Measurements from ENCODE around the gene NF1. TPM values are rescaled to one million over a fixed set of nuclear protein-coding genes. Genes with fewer than 3 reads are reported as not detected.

Gene NF1
- total RNA-seq, 4 donors from 2014 or later = 40.9 to 64.8 (median 44.5) TPM

GRCh38 chr17:31394544-31394943 is 299.8 kb downstream of the NF1 start:
- no peak for DNase-seq (ENCODE audit: extremely low spot score)
- peaks cover 3 to 84% (median 26%) of the 10 kb centered on the region in 4 donors for H3K27me3 ChIP-seq
- no peak for TF ChIP-seq POLR2AphosphoS5 (IDR thresholded peaks at IDR 0.05)
- TF ChIP-seq, protein P1, sequence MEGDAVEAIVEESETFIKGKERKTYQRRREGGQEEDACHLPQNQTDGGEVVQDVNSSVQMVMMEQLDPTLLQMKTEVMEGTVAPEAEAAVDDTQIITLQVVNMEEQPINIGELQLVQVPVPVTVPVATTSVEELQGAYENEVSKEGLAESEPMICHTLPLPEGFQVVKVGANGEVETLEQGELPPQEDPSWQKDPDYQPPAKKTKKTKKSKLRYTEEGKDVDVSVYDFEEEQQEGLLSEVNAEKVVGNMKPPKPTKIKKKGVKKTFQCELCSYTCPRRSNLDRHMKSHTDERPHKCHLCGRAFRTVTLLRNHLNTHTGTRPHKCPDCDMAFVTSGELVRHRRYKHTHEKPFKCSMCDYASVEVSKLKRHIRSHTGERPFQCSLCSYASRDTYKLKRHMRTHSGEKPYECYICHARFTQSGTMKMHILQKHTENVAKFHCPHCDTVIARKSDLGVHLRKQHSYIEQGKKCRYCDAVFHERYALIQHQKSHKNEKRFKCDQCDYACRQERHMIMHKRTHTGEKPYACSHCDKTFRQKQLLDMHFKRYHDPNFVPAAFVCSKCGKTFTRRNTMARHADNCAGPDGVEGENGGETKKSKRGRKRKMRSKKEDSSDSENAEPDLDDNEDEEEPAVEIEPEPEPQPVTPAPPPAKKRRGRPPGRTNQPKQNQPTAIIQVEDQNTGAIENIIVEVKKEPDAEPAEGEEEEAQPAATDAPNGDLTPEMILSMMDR (IDR thresholded peaks at IDR 0.05) = no peak
- TF ChIP-seq EP300 (IDR thresholded peaks at IDR 0.05) = no peak
- no peak for TF ChIP-seq POLR2A (IDR thresholded peaks at IDR 0.05; ENCODE audit: low read depth)
- no peak overlapping the region for H3K27ac ChIP-seq (replicated peaks in 1 of 4)
- 19% methylated on average over 11 of the region's 11 CpGs for WGBS
- H3K36me3 ChIP-seq = no peaks in the 10 kb centered on the region
- H3K4me3 ChIP-seq = no peak overlapping the region
- peaks cover 11 to 20% (median 16%) of the 10 kb centered on the region in 4 donors for H3K4me1 ChIP-seq
- intact Hi-C loops (cut with DNase I) = no loop called here
- no peaks in the 10 kb centered on the region for H3K9me3 ChIP-seq

- TF ChIP-seq POLR2AphosphoS5 (IDR thresholded peaks at IDR 0.05) = no peak
- TF ChIP-seq POLR2A (IDR thresholded peaks at IDR 0.05; ENCODE audit: low read depth) = no peak
- no peak for TF ChIP-seq EP300 (IDR thresholded peaks at IDR 0.05)
- TF ChIP-seq, protein P1 (IDR thresholded peaks at IDR 0.05) = no peak
- 59% methylated on average over 8 of the region's 8 CpGs for WGBS
- H3K9me3 ChIP-seq = no peaks in the 10 kb centered on the region
- H3K27ac ChIP-seq (replicated peaks in 1 of 4) = no peak overlapping the region
- no peak overlapping the region for H3K4me3 ChIP-seq
- DNase-seq (ENCODE audit: extremely low spot score) = no peak
- peaks cover 3 to 69% (median 15%) of the 10 kb centered on the region in 4 donors for H3K27me3 ChIP-seq
- peaks cover 0 to 3% (median 1%) of the 10 kb centered on the region in 4 donors for H3K4me1 ChIP-seq
- intact Hi-C loops (cut with DNase I) = no loop called here
- no peaks in the 10 kb centered on the region for H3K36me3 ChIP-seq
Observed at GRCh38 chr17:31397256-31397939, 302.6 kb downstream of the NF1 start.

GRCh38 chr17:31398381-31399311 is 303.9 kb downstream of the NF1 start:
- TF ChIP-seq EP300 (IDR thresholded peaks at IDR 0.05) = no peak
- TF ChIP-seq, protein P1 (IDR thresholded peaks at IDR 0.05) = no peak
- no peak for TF ChIP-seq POLR2AphosphoS5 (IDR thresholded peaks at IDR 0.05)
- TF ChIP-seq POLR2A (IDR thresholded peaks at IDR 0.05; ENCODE audit: low read depth) = no peak
- no peaks in the 10 kb centered on the region for H3K4me1 ChIP-seq
- intact Hi-C loops (cut with DNase I) = no loop called here
- no peaks in the 10 kb centered on the region for H3K36me3 ChIP-seq
- DNase-seq (ENCODE audit: extremely low spot score) = no peak
- peaks cover 0 to 56% (median 2%) of the 10 kb centered on the region in 4 donors for H3K27me3 ChIP-seq
- WGBS = 76% methylated on average over 20 of the region's 21 CpGs
- H3K4me3 ChIP-seq = no peak overlapping the region
- no peaks in the 10 kb centered on the region for H3K9me3 ChIP-seq
- no peak overlapping the region for H3K27ac ChIP-seq (replicated peaks in 1 of 4)

- intact Hi-C loops (cut with DNase I) = no loop called here
- no peak overlapping the region for H3K27ac ChIP-seq (replicated peaks in 1 of 4)
- TF ChIP-seq POLR2A (IDR thresholded peaks at IDR 0.05; ENCODE audit: low read depth) (no peak), POLR2AphosphoS5 (IDR thresholded peaks at IDR 0.05) (no peak), EP300 (IDR thresholded peaks at IDR 0.05) (no peak)
- TF ChIP-seq, protein P1 (IDR thresholded peaks at IDR 0.05) = no peak
- peaks cover 0 to 39% (median 0%) of the 10 kb centered on the region in 4 donors for H3K27me3 ChIP-seq
- H3K4me1 ChIP-seq = no peaks in the 10 kb centered on the region
- no peak overlapping the region for H3K4me3 ChIP-seq
- 60% methylated on average over 10 of the region's 11 CpGs for WGBS
- no peaks in the 10 kb centered on the region for H3K9me3 ChIP-seq
- no peaks in the 10 kb centered on the region for H3K36me3 ChIP-seq
- no peak for DNase-seq (ENCODE audit: extremely low spot score)
Observed at GRCh38 chr17:31400481-31400950, 305.7 kb downstream of the NF1 start.
